ENCODE results near the gene OVOL2.
"Not testable (repeated sequence)": the region's sequence is repeated elsewhere in the genome, so short reads cannot be mapped to it uniquely, and the experiment has no call there.

OVOL2 gene

DNA sequence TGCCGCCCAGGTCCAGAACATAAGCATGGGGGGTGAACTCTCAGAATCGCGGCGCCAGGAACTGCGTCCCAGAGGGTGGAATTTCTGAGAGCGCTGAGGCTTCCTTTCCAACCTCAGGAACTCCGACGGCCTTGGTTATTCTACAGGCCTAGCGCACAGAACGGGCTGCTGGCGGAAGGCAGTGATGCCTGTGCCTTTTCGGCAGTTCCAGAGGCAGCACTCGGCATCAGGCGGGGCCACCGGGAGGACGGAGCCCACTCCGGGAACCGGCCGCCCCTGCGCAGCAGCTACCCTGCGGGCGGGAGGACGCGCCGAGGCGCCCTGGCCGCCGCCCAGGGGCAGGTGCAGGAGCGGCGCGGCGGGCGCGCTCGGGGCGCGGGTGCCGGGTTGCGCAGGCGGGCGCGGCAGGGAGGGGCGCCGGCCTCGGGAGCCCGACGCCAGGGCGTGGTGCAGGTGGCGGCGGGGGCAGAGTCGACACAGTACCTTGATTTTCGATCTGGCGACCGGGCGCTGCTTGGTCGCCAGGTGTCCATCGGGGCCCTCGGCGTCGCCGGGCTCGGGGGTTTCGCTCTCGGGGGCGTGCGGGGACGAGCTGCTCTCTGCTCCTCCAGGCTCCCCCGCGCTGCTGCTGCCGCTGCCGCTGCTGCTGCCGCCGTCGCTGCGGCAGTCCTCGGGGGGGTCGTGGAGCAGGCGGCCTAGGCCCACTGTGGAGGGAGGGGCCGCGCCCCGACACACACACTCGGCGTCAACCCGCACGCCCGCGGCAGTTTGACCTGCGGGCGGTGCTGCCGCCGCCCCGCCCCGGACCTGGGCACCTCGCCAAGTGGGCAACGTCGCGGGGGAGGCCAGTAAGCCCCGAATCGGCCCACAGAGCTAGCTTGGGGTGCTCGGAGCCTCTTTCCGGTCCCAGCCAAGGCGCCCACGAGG is 1.3 kb downstream of the OVOL2 start:
- peak; percentile 3 to 52 for DNase-seq

DNA sequence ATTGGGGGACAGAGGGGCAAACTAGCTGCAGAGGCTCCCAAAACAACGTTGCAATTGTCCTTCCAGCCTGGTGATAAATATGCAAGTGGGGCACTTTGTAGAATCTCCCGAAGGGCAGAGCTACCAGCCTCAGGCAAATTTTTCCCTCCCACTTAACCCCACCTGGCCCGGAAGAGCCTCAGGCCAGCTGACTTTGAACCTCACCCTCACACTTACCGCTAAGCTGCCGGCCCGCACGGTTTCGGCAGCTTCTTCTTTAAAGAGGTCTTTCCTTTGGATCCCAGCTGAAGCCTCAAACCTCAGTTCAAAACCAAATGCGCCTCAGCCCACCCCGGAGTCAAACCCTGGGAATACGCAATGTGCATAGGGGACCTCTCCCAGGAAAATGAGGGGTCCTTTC is 2.5 kb downstream of the OVOL2 start:
- DNase-seq: no peak

- no peak for DNase-seq
These were observed 4.9 kb downstream of the OVOL2 start for GRCh38 chr20:18052856-18053255.

- DNase-seq: no peak
These were observed 7.1 kb downstream of the OVOL2 start for GRCh38 chr20:18050628-18051027.

DNA sequence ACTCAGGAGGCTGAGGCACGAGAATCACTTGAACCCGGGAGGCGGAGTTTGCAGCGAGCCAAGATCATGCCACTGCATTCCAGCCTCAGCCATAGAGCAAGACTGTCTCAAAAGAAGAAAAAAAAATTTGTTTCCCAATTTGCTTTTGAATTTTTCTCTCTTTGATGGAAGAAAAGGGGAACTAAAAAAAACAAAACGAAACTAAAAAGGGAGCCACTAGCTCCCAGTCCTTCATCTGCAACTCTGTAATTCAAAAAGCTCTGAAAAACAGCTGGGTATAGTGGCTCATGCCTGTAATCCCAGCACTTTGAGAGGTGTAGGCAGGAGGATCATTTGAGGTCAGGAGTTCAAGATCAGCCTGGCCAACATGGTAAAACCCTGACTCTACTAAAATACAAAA is 9.5 kb downstream of the OVOL2 start:
- no peak for DNase-seq

GRCh38 chr20:18046535-18046934 is 11.2 kb downstream of the OVOL2 start:
- DNase-seq: no peak

- no peak for DNase-seq
These were observed 15.5 kb downstream of the OVOL2 start for GRCh38 chr20:18042229-18042628.

DNA sequence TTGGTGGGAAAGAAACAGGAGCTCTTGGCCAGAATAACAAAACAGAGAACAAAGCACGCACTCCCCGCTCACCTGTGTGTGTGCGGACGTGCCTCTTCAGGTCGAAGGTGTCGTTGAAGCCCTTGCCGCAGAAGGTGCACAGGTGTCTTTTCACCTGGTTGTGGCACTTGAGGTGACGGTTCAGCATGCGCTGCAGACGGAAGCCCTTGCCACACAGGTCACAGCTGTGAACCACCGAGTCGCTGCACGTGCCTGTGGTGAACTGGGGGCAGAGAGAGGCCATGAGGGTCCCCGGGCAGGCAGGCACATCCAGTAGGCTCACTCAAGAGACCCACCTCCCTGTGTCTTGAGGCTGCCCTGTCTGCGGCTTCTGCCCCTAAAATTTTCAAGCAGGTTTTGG is 16.3 kb downstream of the OVOL2 start:
- DNase-seq: no peak

- no peak for DNase-seq
These were observed 18.7 kb downstream of the OVOL2 start for GRCh38 chr20:18039063-18039462.

DNA sequence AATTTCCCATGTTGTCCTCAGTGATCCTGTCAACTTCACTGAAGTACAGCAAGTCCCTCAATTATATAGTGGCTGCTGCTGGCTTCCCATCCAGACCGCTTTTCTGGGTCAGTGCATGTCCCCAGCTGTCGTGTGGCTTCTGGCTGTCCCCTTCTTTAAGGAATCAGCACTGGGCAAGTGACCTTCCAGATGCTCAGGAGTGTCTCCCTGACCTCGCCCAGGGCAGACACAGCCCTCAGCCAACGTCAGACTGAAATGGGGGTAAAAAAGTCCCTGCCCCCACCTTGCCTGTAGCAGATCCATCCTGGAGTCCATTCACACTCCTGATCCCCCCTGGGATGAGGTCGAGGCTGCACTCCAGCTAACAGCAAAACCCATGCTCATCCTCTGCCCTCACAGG is 23.7 kb downstream of the OVOL2 start:
- no peak for DNase-seq

DNA sequence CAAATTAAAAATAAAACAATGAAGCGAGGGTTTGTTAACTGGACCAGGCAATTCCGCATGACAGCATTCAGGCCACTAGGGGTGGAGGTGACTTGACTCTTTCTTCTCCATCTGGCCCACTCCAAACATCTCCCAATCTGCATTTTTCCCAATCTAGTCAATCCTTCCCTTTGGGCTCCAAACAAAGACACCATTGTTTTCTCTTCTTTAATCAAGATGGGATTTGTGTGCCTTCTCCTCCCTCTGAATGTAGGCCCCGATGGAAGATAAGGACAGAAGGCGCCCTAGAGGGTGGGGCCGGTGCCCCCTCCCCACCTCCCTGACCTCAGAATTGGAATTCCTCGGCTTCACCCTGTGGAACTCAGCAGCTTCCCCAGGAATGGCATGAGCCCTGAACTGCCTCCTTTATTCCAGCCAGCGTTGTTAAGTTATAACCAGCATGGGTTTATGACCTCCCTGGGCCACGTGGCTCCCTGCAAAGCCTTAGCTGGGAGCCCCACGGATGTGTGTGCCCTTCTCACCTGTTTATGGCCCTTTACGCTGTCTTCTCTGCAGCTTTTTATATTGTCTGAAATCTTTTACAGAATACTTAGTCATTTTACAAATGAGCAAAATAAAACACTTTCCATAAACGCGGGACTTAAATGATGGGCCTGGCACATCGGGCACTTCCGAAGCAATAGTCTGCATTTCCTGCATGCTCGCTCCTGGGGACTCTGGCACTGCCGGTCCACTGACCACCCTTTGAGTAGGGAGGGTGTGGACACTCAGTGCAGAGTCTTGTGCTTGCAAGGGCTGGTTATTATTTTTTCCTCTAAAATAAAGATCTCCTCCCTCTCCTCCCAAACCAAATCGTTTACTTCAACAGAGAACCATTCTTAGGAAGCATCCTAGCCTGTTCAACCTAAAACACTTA is 24.5 kb downstream of the OVOL2 start:
- no peak for DNase-seq

DNA sequence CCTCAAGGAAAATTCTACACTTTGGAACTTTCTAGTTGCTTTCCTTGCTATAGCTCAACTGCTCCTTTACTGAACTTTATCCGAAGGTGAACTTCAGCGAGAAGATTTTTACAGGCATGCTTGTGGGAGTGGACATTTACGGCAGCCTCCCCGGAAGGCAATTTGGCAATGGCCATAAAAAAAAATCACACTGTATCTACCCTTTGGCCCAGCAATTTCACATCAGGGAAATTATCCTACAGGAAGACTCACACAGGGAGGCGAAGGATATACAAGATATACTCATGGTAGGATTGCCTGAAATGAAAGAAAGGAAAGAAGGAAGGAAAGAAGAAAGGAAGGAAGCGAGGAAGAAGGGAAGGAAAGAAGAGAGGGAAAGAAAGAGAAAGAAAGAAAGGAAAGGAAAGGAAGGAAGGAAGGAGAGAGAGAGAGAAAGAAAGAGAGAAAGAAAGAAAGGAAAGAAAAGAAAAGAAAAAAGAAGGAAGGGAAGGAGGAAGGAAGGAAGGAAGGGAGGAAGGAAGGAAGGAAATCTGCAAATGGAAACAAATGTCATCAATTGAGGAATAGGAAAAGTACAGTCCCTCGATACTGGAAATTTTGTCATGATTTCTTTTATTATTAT is 25.7 kb downstream of the OVOL2 start:
- DNase-seq: no peak

GRCh38 chr20:18031050-18031449 is 26.7 kb downstream of the OVOL2 start:
- no peak for DNase-seq

DNA sequence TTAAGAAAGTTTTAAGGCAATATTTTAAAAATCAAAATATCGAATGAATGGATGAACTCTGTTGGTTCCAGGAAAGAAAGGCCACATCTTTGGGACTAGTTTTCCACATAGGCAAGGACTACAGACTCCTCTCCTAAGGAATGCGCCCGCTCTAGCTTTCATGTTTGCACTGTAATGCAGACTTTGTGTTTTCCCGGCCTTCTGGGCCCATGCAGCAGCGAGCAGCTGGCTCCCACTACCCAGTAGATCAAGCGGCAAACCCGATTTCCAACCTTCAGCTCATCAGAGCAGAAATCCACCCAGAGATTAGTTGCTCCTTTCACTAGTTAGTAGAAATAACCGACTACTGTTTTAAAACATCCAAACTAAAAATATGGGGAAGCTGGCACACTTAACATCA is 27.7 kb downstream of the OVOL2 start:
- DNase-seq: no peak

DNA sequence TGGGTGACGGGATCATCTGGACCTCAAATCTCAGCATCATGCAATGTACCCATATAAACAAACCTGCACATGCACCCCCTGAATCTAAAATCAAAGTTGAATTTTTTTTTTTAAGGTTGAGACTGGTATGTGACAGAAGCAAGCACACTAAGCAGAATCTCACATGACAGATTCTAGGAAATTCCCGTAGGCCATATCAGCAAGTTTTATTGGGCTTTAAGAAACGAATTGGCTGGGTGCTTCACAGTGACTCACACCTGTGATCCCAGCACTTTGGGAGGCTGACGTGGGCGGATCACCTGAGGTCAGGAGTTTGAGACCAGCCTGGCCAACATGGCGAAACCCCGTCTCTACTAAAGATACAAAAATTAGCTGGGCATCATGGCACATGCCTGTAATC is 30.7 kb downstream of the OVOL2 start:
- DNase-seq: not testable (repeated sequence)

GRCh38 chr20:18024606-18025127 is 33.0 kb downstream of the OVOL2 start:
- no peak for DNase-seq

DNA sequence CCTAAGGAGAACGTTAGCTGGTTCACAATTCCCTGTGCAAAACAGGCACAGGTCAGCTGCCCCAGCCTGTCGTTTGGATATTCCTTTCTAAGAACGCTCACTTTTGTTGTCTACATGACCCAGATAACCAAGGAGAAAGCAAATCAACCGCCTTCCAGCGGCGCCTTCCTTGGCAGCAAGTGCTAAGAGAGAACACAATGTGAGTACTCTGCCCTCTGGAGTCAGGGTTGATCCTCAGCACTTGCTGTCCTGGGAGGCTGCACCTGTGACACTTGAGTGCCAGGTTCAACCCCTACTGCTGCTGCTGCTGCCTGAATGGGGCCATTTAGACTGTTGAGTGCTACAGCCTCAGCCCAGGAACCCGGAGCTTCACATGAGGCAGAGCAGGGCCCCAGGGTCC is 36.8 kb downstream of the OVOL2 start:
- no peak for DNase-seq

DNA sequence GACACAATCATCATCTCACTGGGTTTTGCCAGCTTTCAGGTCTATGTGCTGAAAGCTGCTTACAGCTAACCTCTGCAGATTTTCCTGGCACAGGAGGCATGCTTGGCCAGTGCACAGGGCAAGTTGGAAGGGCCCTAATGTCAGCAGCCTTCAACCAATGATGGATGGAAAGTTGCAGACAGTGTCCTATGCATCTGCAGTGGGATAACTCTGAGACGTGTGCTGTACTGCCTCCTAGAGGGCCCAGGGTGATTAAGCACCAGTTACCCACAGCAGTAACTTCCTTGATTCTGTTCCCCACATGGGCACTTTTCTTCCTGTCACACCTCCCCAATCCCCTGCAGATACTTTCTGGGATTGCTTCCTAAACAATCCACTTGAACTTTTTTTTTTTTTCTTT is 38.6 kb downstream of the OVOL2 start:
- no peak for DNase-seq

GRCh38 chr20:18018100-18018499 is 39.6 kb downstream of the OVOL2 start:
- DNase-seq: no peak

- no peak for DNase-seq
These were observed 40.9 kb downstream of the OVOL2 start for GRCh38 chr20:18016772-18017171.

DNA sequence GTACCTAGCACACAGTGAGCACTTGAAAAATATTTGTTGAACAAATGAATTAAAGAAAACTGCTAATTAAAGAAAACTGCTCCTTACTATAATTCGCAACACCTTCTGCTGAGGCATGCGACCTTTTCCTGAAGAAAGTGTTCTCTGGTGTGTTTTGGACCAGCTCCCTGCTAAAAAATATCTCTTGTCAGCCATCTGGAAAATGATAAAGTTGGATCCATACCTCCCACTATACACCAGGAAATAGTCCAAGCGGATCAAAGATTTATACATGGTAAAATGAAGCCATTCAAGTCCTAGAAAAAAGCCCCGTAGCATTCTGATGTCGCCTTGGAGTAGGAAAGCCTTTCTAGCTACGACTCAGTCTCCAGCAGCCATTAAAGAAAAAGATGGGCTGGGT is 43.3 kb downstream of the OVOL2 start:
- DNase-seq: no peak

GRCh38 chr20:18012901-18013300 is 44.8 kb downstream of the OVOL2 start:
- no peak for DNase-seq

All from NCI-H187 (cell line).